BE2C (cell line): ENCODE results near the gene KIF6.

Source experiments
- DNase-seq: peaks from one replicate; pipeline ENCODE4 v3.0.0-alpha.2; 2020
- H3K27me3 ChIP-seq: fragments of 250-450 bp; sonication (Bioruptor Pico); 2 replicates; pipeline ENCODE4 v1.5.1; 2020; ENCODE audit warnings: mild to moderate bottlenecking
- H3K36me3 ChIP-seq: fragments of 250-450 bp; sonication (Bioruptor Pico); 2 replicates; pipeline ENCODE4 v1.5.1; 2020; ENCODE audit warnings: mild to moderate bottlenecking
- H3K4me1 ChIP-seq: fragments of 250-450 bp; sonication (Bioruptor Pico); 2 replicates; pipeline ENCODE4 v1.5.1; 2020
- H3K4me3 ChIP-seq: 2 replicates; pipeline ENCODE4 v1.5.1; 2011; ENCODE audit warnings: low read depth, low read length
- H3K9me3 ChIP-seq: fragments of 250-450 bp; sonication (Bioruptor Pico); 2 replicates; pipeline ENCODE4 v1.5.1; 2020
- TF ChIP-seq, protein P1 (sequence below): IDR thresholded peaks from 2 replicates; pipeline ENCODE4 v1.5.1; 2012; ENCODE audit warnings: mild to moderate bottlenecking, low read depth, low read length

Gene KIF6

DNA sequence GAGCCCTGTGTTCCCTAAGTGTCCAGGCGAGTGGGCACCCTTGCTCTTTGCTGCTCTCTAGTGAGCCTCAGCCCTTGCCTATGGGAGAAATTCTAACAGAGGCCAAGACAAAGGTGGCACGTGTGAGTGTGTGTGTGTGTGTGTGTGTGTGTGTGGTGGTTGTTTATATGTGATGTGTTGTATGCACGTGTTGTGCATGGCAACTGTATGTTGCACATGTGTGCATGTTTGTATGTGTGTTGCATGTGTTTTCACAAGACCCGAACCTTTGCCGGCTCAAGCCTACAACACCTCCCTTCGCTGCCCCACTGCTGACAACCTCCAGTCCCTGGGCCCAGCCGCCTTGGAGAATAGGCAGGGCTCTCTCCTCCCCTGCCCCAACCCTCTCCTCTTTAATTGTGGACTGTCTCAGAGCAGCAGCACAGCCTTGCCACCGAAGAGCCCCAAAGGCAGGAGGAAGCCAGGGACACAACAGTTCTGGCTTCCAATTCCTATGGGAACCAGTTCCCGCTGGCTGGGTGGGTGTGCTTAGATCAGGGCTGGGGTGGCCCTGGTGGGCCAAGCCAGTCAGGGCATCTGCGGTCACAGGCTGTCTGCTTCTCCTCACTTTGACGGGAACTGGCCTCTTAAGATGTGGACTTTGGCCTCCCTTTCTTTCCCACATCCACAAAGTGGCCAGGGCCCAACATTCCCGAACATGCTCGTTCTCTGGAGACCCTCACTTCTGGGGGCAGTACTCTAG lies 405.4 kb downstream of the KIF6 start:
- no peaks in the 10 kb centered on the region for H3K4me1 ChIP-seq
- TF ChIP-seq, protein P1, sequence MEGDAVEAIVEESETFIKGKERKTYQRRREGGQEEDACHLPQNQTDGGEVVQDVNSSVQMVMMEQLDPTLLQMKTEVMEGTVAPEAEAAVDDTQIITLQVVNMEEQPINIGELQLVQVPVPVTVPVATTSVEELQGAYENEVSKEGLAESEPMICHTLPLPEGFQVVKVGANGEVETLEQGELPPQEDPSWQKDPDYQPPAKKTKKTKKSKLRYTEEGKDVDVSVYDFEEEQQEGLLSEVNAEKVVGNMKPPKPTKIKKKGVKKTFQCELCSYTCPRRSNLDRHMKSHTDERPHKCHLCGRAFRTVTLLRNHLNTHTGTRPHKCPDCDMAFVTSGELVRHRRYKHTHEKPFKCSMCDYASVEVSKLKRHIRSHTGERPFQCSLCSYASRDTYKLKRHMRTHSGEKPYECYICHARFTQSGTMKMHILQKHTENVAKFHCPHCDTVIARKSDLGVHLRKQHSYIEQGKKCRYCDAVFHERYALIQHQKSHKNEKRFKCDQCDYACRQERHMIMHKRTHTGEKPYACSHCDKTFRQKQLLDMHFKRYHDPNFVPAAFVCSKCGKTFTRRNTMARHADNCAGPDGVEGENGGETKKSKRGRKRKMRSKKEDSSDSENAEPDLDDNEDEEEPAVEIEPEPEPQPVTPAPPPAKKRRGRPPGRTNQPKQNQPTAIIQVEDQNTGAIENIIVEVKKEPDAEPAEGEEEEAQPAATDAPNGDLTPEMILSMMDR: no peak
- no peak for DNase-seq
- no peaks in the 10 kb centered on the region for H3K36me3 ChIP-seq
- peaks cover 6% of the 10 kb centered on the region for H3K27me3 ChIP-seq
- no peak overlapping the region for H3K4me3 ChIP-seq
- H3K9me3 ChIP-seq: no peaks in the 10 kb centered on the region

DNA sequence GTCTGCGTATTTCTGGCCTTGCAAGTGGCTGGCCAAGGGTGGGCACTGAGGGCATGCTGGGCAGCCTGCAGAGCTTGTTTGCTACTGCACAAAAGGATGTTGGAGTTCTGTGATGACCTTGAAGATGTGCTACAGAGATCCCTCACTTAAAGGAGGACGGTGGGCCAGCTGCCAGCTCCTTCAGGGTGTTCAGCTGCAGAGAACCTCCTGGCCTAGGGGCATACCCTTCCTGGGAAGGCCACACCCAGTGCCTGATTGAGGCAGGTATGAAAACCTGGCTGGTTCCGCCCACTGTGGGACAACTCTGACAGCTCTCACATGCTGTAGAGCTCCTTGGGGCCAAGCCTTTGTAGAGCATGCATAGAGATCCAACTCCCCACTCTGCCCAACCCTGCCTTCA lies 408.0 kb downstream of the KIF6 start:
- no peak for DNase-seq
- H3K4me3 ChIP-seq: no peak overlapping the region
- H3K36me3 ChIP-seq: no peaks in the 10 kb centered on the region
- H3K4me1 ChIP-seq: no peaks in the 10 kb centered on the region
- TF ChIP-seq, protein P1: no peak
- no peaks in the 10 kb centered on the region for H3K9me3 ChIP-seq
- peaks cover 31% of the 10 kb centered on the region for H3K27me3 ChIP-seq

DNA sequence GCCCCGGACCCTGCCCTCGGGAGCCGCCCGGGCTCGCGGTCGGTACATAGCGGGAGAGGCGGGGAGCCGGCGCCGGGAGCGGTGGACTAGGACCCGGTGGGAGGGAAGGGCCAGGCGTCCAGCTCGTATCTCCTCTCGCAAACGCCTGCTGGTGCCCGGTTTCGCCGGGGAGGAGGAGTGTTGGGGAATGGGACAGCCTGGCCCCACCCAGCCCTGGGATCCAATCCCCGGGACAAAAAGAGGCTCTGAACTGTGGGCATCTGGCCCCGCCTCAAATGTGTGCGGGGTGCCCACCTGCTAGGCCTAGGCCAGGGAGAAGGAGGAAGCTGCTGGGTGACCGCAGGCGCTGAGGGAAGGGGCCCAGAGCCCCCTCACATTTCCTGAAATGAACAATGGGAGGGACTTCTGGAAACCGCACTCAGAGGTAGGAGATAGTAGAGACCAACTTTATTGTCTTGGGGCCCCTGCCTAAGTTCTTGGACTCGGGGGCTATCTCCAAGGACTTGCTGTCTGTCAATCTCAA lies 410.9 kb downstream of the KIF6 start, which contains the start of gene KCNK17:
KCNK17 (minus strand) TSS at position 147 of the 523 bp plus-strand sequence; CDS start at position 48, 99 bp downstream.
- TF ChIP-seq, protein P1: no peak
- DNase-seq: no peak
- Histone ChIP-seq H3K4me3 (no peak within 1 kb of the TSS), H3K36me3 (no peaks in the 10 kb centered on the region), H3K4me1 (no peaks in the 10 kb centered on the region), H3K9me3 (no peaks in the 10 kb centered on the region), H3K27me3 (peaks cover 36% of the 10 kb centered on the region)

DNA sequence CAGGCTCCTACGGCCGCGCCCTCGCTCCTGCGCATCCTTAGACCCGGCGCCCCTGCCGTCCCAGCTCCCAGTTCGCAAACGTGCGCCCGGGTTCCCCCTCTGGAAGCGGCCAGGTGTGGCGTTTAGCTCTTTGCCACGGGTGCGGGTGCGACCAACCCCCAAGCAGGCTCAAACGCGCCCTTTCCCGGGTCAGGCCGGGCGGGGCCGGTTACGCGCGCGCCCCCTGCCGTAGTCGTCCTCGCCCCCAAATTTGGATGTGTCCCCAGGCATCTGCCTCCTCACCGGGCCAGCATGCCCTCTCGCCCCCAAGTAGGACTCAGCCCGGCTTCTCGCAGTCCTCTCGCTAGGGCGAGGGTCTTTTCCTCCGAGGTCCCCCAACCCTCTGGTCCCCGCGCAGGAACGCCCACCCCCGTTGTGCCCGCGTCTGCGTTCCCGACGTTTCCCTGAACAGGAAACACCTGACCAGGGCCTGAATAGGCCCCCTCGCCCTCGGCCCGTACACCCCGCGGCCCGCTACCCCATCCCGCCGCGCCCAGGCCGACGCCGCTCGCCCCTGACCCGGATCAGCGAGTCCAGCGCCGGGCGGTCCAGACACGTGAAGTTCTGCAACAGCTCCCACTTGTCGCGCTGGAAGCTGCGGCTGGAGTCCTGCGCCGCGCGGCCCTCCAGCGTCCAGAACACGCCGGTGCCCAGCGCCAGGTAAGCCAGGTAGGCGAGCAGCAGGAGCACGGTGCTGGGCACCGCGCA lies 411.5 kb downstream of the KIF6 start:
- DNase-seq: no peak
- Histone ChIP-seq H3K4me3 (no peak overlapping the region), H3K36me3 (no peaks in the 10 kb centered on the region), H3K27me3 (peaks cover 36% of the 10 kb centered on the region), H3K9me3 (no peaks in the 10 kb centered on the region), H3K4me1 (no peaks in the 10 kb centered on the region)
- TF ChIP-seq, protein P1: no peak

DNA sequence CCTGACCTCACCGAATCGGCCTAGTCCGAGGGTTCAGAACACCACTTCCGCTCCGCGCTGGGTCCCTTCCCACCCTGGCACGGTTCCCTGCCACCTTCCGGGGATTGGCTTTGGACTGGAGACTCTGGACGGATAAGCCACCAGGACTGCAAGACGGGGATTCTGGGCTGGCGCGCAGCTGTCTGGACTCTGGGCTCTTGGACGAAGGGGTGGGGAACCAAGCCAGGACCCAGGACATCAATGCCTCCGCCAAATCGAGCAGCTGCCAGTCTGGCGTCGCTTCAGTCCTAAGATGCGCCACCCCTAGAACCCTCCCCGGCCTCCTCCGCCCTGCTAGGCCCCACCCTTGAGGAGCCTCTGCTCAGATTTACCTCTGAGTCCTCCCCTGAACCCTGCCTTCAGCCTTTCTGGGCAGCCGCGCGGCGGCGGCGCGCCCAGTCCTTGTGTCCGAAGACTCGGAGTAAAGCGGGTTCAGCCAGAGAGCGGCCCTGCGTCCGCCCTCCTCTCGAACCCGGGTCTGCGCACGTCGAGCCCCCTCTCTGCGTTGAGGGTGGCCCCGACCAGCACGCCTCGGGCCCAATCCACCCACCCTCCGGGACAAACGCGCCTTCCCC lies 412.2 kb downstream of the KIF6 start:
- Histone ChIP-seq H3K36me3 (no peaks in the 10 kb centered on the region), H3K4me1 (no peaks in the 10 kb centered on the region), H3K9me3 (no peaks in the 10 kb centered on the region), H3K4me3 (no peak overlapping the region), H3K27me3 (peaks cover 36% of the 10 kb centered on the region)
- no peak for DNase-seq
- TF ChIP-seq, protein P1: no peak
